HL-60/S4 (cell line): ENCODE measurements around the gene RYR2.

Source experiments
- in situ Hi-C: fragments of 300-500 bp; cut with MboI; formaldehyde crosslinking; loops from 2 replicates; pipeline ENCODE4 v1.14.3; 2022; ENCODE audit warnings: low sequenced_read_pairs

Gene RYR2

GRCh38 chr1:237608433-237608832, 566.4 kb downstream of the RYR2 start:
- in situ Hi-C loops: no loop called here

- in situ Hi-C loops: no loop called here
Measured at GRCh38 chr1:237610157-237610556, 568.2 kb downstream of the RYR2 start.

GRCh38 chr1:237613984-237614383, 572.0 kb downstream of the RYR2 start:
- in situ Hi-C loops: no loop called here

DNA sequence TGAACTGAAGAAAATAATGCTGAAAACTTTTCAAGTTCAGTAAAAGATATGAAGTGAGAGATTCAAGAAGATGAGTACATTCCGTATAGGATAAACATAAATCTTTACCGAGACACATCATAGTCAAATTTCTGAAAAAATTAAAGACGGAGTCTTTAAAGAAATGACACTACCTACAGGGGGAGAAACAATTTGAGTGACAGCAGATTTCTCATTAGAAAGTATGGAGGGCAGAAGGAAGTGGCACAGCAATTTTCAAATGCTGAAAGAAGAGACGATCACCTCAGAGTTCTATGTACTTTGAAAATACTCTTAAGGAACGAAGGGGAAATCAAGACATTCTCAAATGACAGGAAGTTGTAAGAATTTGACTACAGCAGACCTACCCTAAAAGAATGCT, 577.6 kb downstream of the RYR2 start:
- in situ Hi-C loops: no loop called here

GRCh38 chr1:237634922-237635321, 592.9 kb downstream of the RYR2 start:
- in situ Hi-C loops: no loop called here

GRCh38 chr1:237638555-237638954, 596.6 kb downstream of the RYR2 start:
- in situ Hi-C loops: no loop called here

DNA sequence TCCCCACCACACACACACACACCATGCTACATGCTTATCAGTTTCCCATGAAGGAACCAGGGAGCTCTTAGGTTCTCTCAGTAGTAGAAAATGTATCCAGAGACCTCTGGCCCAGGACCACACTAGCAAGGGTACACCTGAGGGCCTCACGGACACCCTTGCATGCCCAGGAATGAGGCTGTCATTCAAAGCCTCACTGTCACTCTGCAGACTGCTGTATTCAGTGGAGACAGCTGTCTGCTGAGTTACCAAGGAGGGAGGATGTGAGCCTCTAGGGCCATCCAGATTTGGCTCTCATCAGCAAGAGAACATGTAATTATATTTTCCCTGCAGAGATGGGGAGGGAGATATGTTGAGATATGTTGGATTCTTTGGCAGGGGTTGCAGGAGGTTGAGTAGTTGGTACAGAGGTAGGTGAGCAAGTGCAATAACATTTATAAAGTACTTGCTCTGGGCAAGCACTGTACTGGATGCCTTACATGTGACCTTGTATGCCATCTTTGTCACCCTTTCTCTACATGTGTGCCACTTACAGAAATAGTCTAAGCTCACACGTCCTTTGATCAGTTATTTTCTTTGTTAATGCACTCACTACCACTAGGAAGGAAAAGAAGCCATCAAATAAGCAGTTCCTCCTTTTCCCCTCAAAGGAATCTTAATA, 598.2 kb downstream of the RYR2 start:
- in situ Hi-C loops: no loop called here

GRCh38 chr1:237640966-237641365, 599.0 kb downstream of the RYR2 start:
- in situ Hi-C loops: no loop called here

- in situ Hi-C loops: no loop called here
Measured at GRCh38 chr1:237650809-237651208, 608.8 kb downstream of the RYR2 start.

DNA sequence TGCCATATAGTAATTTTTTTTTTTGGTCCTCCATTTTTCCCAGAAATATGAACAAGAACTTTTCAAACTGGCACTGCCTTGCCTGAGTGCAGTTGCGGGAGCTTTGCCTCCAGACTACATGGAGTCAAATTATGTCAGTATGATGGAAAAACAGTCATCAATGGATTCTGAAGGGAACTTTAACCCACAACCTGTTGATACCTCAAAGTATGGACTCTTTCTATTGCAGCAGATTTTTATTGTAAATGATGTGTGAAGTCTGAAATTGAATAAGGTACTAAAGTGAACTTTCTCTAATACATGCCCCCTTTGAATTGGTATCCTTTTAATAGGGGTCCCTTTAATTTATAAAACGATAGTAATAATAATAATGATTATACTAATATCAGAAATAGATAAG, 613.8 kb downstream of the RYR2 start:
- in situ Hi-C loops: no loop called here

- in situ Hi-C loops: no loop called here
Measured at GRCh38 chr1:237664348-237664747, 622.4 kb downstream of the RYR2 start.

- in situ Hi-C loops: no loop called here
Measured at GRCh38 chr1:237670302-237670701, 628.3 kb downstream of the RYR2 start.

GRCh38 chr1:237671262-237671661, 629.3 kb downstream of the RYR2 start:
- in situ Hi-C loops: no loop called here

DNA sequence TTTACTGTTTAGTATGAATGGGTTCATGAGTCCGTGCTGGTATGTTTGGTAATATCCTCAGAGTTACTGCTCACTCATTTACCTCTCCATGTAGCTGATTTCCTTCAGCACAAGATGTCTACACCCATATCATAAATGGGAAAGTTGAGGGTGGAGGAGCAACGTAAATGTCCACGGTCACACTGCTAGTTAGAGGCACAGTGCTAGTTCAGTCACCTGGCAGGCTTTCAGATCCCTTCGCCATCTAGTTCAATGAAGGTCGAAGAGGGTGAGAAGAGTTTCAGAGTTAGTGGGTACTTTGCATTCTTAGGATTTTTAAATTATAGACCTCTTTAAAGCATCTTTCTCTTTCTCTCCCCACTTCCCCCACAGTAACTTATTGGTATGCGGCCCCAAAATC, 630.0 kb downstream of the RYR2 start:
- in situ Hi-C loops: no loop called here

GRCh38 chr1:237672748-237673147, 630.8 kb downstream of the RYR2 start:
- in situ Hi-C loops: no loop called here

DNA sequence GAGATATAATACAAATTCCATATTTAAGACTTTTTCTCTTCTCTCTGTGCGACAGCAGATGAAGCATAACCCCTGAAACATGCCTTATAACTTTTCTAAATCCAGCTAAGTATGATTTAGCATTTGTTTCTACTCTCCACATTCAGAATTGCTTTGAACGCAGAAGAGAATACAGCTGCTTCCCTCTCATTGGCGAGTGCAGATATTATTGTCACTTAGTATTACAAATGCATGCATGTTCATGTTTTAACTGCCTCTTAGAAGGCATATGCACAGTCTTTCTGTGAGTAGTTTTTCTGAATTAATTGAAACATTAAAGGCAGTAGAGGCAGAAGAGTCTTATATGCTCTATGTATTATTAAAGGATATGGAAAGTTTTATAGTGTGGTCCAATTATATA, 631.6 kb downstream of the RYR2 start:
- in situ Hi-C loops: no loop called here

DNA sequence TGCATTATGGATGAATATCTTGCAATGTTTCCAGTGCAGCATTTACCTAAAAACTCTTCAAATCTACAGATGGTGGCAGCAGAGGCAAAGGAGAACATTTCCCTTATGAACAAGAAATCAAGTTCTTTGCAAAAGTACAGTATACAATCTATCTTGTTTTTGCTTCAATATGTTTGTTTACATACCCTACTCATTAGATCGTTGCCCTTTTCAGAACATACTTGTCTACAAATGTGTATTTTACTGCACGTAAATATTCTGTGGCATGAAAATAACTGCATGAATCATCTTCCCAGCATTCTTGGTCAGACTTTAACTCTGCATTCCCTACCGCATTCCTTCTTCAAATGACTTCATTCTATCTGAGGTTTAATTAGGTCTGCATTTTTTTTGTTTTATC, 636.0 kb downstream of the RYR2 start:
- in situ Hi-C loops: no loop called here

GRCh38 chr1:237679687-237680086, 637.7 kb downstream of the RYR2 start:
- in situ Hi-C loops: no loop called here

DNA sequence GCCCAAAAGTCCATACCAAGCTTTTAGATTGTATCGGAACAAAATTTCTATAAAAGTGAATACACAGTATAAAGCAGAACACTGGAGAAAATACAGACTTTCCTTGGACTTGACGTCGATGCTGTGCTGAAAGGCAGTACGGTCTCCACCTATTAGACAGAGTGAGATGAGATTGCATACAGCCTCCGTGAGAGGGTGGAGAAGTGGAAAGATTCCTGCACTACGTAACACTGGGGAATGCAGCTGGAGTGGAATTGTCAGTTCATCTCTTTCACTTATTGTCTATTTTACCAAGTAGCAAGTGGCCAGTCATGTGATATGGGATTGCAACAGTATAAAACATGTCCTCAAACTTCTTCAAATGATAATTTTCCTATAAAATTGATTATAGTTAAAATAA, 639.2 kb downstream of the RYR2 start:
- in situ Hi-C loops: no loop called here

- in situ Hi-C loops: no loop called here
Measured at GRCh38 chr1:237684236-237684635, 642.3 kb downstream of the RYR2 start.

DNA sequence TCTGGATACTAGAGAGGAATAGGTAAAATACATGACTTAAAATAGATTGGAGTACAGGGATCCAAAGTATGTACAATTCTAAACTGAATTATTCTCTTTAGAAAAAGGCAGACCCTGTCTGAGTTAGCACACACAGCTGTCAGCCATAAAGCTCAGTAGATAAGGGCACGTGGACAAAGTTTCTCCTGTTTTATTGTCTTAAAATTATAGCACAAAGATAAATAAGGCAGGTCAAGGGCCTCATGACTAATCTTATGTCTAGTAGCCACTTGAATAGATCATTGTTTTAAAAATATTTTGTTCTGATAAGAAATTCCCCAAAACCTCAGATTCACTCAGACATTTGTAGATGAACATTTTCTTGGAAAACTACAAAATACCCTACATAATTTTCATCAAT, 643.6 kb downstream of the RYR2 start:
- in situ Hi-C loops: no loop called here

GRCh38 chr1:237687804-237688203, 645.8 kb downstream of the RYR2 start:
- in situ Hi-C loops: no loop called here

DNA sequence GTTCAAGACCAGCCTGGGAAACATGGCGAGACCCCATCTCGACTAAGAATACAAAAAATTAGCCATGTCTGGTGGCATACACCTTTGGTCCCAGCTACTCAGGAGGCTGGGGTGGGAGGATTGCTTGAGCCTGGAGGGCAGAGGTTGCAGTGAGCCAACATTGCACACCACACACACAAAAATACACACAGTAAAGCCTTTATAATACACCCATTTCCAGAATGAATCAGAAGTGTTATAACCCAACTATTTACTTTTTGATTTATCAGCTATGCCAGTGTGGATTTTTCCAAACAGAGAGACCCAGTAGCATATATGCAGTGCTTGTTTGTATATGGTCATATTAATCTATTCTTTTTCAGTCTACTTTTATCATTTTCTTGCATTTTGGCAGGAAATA, 648.7 kb downstream of the RYR2 start:
- in situ Hi-C loops: no loop called here
